HepG2 (cell line): Measurements from ENCODE around the gene MIER2. TPM values are rescaled to one million over a fixed set of nuclear protein-coding genes. Genes with fewer than 3 reads are reported as not detected.

Source experiments
- ATAC-seq: fragments of 200-7000 bp; cut with Tn5 transposase; 3 replicates; pipeline ENCODE4 v1.9.1; 2020; ENCODE audit warnings: mild to moderate bottlenecking, moderate library complexity
- BruUV-seq: library from RNA; stranded (reverse); fragments of 400-500 nt; replicated peaks from 2 replicates; lab custom pipeline; 2021; lab: Mats Ljungman, UMichigan
- CTCF ChIA-PET: fragments of 300-600 bp; formaldehyde crosslinking; extraction: SDS; loops from one replicate; lab custom pipeline; 2021; ENCODE audit warnings: low total read pairs, inconsistent platforms, low intra/inter-chr PET ratio; lab: Yijun Ruan, JAX
- POLR2A ChIA-PET: fragments of 350-600 bp; sonication (Branson Sonifier 250); formaldehyde crosslinking; loops from one replicate; lab custom pipeline; 2020; ENCODE audit warnings: antibody characterized with exemption, inconsistent platforms; lab: Yijun Ruan, JAX
- DNase-seq: peaks from one replicate; pipeline ENCODE4 v3.0.0-alpha.2; 2015; ENCODE audit warnings: low spot score
- FAIRE-seq: peaks from 3 replicates; lab custom pipeline; 2011; peaks lifted over from hg19 to GRCh38; lab: Jason Lieb, UNC
- H2AFZ ChIP-seq: one replicate; pipeline ENCODE4 v1.6.1; 2011; ENCODE audit warnings: low read length, inconsistent platforms
- H3K27ac ChIP-seq: fragments of 300-600 bp; 3 replicates; pipeline ENCODE4 v1.8.0; 2011; ENCODE audit warnings: mixed run types, mild to moderate bottlenecking, mixed read lengths, low read length, inconsistent platforms; ENCODE audit not compliant: insufficient read depth; ENCODE audit errors: extremely low read length
- H3K27me3 ChIP-seq, 2 experiments: fragments of 200-600 bp in 1 of 2; 2 replicates in 1 of 2; 3 replicates in 1 of 2; pipeline versions ENCODE4 v1.6.0 to v1.8.0; 2011; ENCODE audit warnings: low read length in 2 of 2, mild to moderate bottlenecking in 2 of 2, moderate library complexity in 2 of 2, inconsistent platforms in 1 of 2; ENCODE audit not compliant: insufficient read depth in 2 of 2, control insufficient read depth in 1 of 2
- H3K36me3 ChIP-seq, 2 experiments: fragments of 200-600 bp in 1 of 2; replicated peaks in 1 of 2; 2 replicates in 1 of 2; 3 replicates in 1 of 2; pipeline versions ENCODE4 v1.5.1 to v1.8.0; 2011; ENCODE audit warnings: low read length in 2 of 2, inconsistent platforms in 1 of 2; ENCODE audit not compliant: insufficient read depth in 2 of 2, control insufficient read depth in 1 of 2
- H3K4me1 ChIP-seq: 2 replicates; pipeline ENCODE4 v1.5.1; 2012; ENCODE audit warnings: low read length, inconsistent platforms; ENCODE audit not compliant: insufficient read depth
- H3K4me2 ChIP-seq: 2 replicates; pipeline ENCODE4 v1.6.0; 2011; ENCODE audit warnings: low read depth, low read length, inconsistent platforms
- H3K4me3 ChIP-seq, 3 experiments: fragments of 200-600 bp in 1 of 3; sonication (generic), shearing (Covaris generic) in 1 of 3; replicated peaks in 1 of 3; 2 replicates each; pipeline ENCODE4 v1.5.1; 2011 to 2016; ENCODE audit warnings: low read length in 3 of 3, inconsistent platforms in 2 of 3, low read depth in 2 of 3, mild to moderate bottlenecking in 2 of 3, control low read depth in 1 of 3, mixed read lengths in 1 of 3; ENCODE audit not compliant: insufficient read depth in 1 of 3
- H3K79me2 ChIP-seq: one replicate; pipeline ENCODE4 v1.6.1; 2011; ENCODE audit warnings: low read length, inconsistent platforms; ENCODE audit not compliant: insufficient read depth
- H3K9ac ChIP-seq: 2 replicates; pipeline ENCODE4 v1.6.0; 2011; ENCODE audit warnings: mild to moderate bottlenecking, low read depth, low read length, inconsistent platforms; ENCODE audit not compliant: insufficient read depth
- H3K9me3 ChIP-seq: 2 replicates; pipeline ENCODE4 v1.5.1; 2012; ENCODE audit warnings: mild to moderate bottlenecking, low read length
- H4K20me1 ChIP-seq: 2 replicates; pipeline ENCODE4 v1.6.0; 2011; ENCODE audit warnings: inconsistent platforms, mild to moderate bottlenecking, low read length, moderate library complexity; ENCODE audit not compliant: insufficient read depth
- RBFOX2 ChIP-seq: fragments of 200-400 bp; formaldehyde crosslinking; IDR thresholded peaks from 2 replicates; pipeline ENCODE4 v1.6.1; 2017; ENCODE audit warnings: low read depth, mild to moderate bottlenecking, low read length
- SMARCE1 ChIP-seq: fragments of 450-650 bp; IDR thresholded peaks from 2 replicates; pipeline ENCODE4 v1.6.1; 2017; ENCODE audit warnings: borderline replicate concordance
- ZFP62 ChIP-seq: sonication (generic); formaldehyde crosslinking; IDR thresholded peaks from 2 replicates; pipeline ENCODE4 v1.4.0; 2020; ENCODE audit warnings: missing genetic modification reagents
- ZNF10 ChIP-seq: sonication (generic); formaldehyde crosslinking; IDR thresholded peaks from 2 replicates; pipeline ENCODE4 v1.4.0; 2020; ENCODE audit warnings: mild to moderate bottlenecking, low read depth, missing genetic modification reagents, borderline replicate concordance
- ZNF234 ChIP-seq: sonication (generic); formaldehyde crosslinking; conservative IDR thresholded peaks from 2 replicates; pipeline ENCODE4 v1.5.1; 2020; ENCODE audit warnings: mild to moderate bottlenecking, missing genetic modification reagents
- ZNF432 ChIP-seq: sonication (generic); formaldehyde crosslinking; IDR thresholded peaks from 2 replicates; pipeline ENCODE4 v1.5.0; 2020; ENCODE audit warnings: missing genetic modification reagents, mild to moderate bottlenecking, borderline replicate concordance
- ZNF841 ChIP-seq: sonication (generic); formaldehyde crosslinking; IDR thresholded peaks from 2 replicates; pipeline ENCODE4 v1.8.1; 2023; ENCODE audit warnings: missing genetic modification reagents, borderline replicate concordance
- WGBS: methylation state at CpG from one replicate; pipeline ENCODE4 v1.1.6; 2017; ENCODE audit warnings: low lambda C conversion rate; 5-methylcytosine and 5-hydroxymethylcytosine counted together
- in situ Hi-C: cut with HindIII; loops from 2 replicates; pipeline ENCODE4 v1.10.0; 2017; ENCODE audit warnings: low pct_unique_long_range_greater_than_20kb; ENCODE audit not compliant: extremely low pct_ligation_motif_present
- intact Hi-C: fragments of 100-400 bp; cut with micrococcal nuclease; formaldehyde crosslinking; loops from one replicate; pipeline ENCODE4 v1.10.0; 2022; ENCODE audit not compliant: unreplicated experiment
- polyA plus RNA-seq, 8 experiments: library from polyadenylated mRNA; depleted of rRNA in 3 of 8; stranded (reverse) in 7 of 8; unstranded in 1 of 8; fragments of >200 nt; fragmentation: Illumina TruSeq in 4 of 8; extraction: Trizol in 4 of 8; gene quantifications; 2 replicates each; pipeline versions ENCODE4 v1.2.1 to v1.2.3, GENCODE V29; 2011 to 2016; ENCODE audit warnings: low read depth in 4 of 8, missing spikeins in 1 of 8, mixed read lengths in 1 of 8; ENCODE audit not compliant: insufficient read depth in 1 of 8
- total RNA-seq, 5 experiments: library from RNA; depleted of rRNA; stranded (reverse); fragments of >200 nt; fragmentation: Illumina TruSeq; extraction: Trizol; gene quantifications; 2 replicates each; pipeline ENCODE4 v1.2.3, GENCODE V29; 2016; ENCODE audit warnings: low read depth in 1 of 5
- TF ChIP-seq, protein P1 (sequence below): fragments of 450-650 bp; IDR thresholded peaks from 2 replicates; pipeline ENCODE4 v1.6.1; 2017; ENCODE audit warnings: mild to moderate bottlenecking

Gene MIER2
- total and polyA plus RNA-seq, 2 of the 13 experiments (the other 11 are each of a cell fraction or from before 2014, with no cell fraction given) = 9.6 to 25.7 TPM

- Histone ChIP-seq H3K9ac (no peak overlapping the region), H3K36me3 (no peaks in the 10 kb centered on the region), H3K79me2 (no peaks in the 10 kb centered on the region), H3K27ac (no peak overlapping the region), H3K4me3 (no peak overlapping the region), H3K27me3 (peaks cover 4 to 34% of the 10 kb centered on the region in 2 experiments; a peak in 4 of 5 replicates), H3K4me2 (no peak overlapping the region), H3K9me3 (no peaks in the 10 kb centered on the region), H2AFZ (no peak overlapping the region), H3K4me1 (no peaks in the 10 kb centered on the region)
- ATAC-seq (no peak), DNase-seq (no peak), FAIRE-seq (no peak)
- ChIA-PET CTCF (no interaction called here), POLR2A (no interaction called here)
- no TSS peak for BruUV-seq
- 42% methylated on average over 19 of the region's 19 CpGs for WGBS
- in situ Hi-C loops = no loop called here
- no peak for TF ChIP-seq ZNF841 (CRISPR knock-in tag)
- TF ChIP-seq ZFP62 (CRISPR knock-in tag) = no peak
- TF ChIP-seq, protein P1, sequence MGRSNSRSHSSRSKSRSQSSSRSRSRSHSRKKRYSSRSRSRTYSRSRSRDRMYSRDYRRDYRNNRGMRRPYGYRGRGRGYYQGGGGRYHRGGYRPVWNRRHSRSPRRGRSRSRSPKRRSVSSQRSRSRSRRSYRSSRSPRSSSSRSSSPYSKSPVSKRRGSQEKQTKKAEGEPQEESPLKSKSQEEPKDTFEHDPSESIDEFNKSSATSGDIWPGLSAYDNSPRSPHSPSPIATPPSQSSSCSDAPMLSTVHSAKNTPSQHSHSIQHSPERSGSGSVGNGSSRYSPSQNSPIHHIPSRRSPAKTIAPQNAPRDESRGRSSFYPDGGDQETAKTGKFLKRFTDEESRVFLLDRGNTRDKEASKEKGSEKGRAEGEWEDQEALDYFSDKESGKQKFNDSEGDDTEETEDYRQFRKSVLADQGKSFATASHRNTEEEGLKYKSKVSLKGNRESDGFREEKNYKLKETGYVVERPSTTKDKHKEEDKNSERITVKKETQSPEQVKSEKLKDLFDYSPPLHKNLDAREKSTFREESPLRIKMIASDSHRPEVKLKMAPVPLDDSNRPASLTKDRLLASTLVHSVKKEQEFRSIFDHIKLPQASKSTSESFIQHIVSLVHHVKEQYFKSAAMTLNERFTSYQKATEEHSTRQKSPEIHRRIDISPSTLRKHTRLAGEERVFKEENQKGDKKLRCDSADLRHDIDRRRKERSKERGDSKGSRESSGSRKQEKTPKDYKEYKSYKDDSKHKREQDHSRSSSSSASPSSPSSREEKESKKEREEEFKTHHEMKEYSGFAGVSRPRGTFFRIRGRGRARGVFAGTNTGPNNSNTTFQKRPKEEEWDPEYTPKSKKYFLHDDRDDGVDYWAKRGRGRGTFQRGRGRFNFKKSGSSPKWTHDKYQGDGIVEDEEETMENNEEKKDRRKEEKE = no peak
- no peak for TF ChIP-seq SMARCE1
- no peak for TF ChIP-seq ZNF432
- no peak for TF ChIP-seq ZNF10 (CRISPR knock-in tag)
- TF ChIP-seq RBFOX2 = no peak
- no peak for TF ChIP-seq ZNF234
- TF ChIP-seq, all 625 proteins: peak for 0
- intact Hi-C loops = no loop called here
- H4K20me1 ChIP-seq = no peaks in the 10 kb centered on the region
Observed at GRCh38 chr19:275958-276646, 68.5 kb downstream of the MIER2 start.
